ENCODE data around the gene DDR1. TPM values are rescaled to one million over a fixed set of nuclear protein-coding genes. Genes with fewer than 3 reads are reported as not detected.

The DDR1 gene
- total RNA-seq, 1 donor from 2014 or later = 8.2 TPM

DNA sequence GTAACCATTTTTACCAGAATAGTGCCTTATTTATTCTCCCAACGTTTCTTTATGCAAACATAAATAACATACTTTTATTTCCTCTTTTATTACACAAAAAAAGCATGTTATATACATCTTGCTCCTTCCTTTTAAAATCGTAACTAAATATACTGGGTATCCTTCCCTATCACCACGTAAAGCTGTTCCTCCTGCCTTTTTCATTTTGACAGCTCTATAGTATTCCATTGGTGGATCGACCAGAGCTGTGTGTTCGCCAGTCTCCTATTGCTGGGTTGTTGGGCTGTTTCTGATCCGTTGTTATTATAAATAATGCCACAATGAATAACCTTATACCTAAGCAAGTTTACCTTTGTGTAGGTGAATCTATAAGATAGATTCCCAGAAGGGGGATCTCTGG lies 46.9 kb upstream of the DDR1 start:
- Mint-ChIP-seq H3K4me3 (ENCODE audit: unreplicated experiment) (no peak overlapping the region), H3K9me3 (ENCODE audit: unreplicated experiment) (no peaks in the 10 kb centered on the region), H3K27ac (ENCODE audit: unreplicated experiment) (no peak overlapping the region), H3K36me3 (ENCODE audit: low read depth, unreplicated experiment) (no peaks in the 10 kb centered on the region), H3K4me1 (ENCODE audit: unreplicated experiment) (peaks cover 4% of the 10 kb centered on the region), H3K27me3 (ENCODE audit: unreplicated experiment) (peaks cover 4% of the 10 kb centered on the region)
- no peak for DNase-seq (ENCODE audit: low spot score)
- TF ChIP-seq, protein P1, sequence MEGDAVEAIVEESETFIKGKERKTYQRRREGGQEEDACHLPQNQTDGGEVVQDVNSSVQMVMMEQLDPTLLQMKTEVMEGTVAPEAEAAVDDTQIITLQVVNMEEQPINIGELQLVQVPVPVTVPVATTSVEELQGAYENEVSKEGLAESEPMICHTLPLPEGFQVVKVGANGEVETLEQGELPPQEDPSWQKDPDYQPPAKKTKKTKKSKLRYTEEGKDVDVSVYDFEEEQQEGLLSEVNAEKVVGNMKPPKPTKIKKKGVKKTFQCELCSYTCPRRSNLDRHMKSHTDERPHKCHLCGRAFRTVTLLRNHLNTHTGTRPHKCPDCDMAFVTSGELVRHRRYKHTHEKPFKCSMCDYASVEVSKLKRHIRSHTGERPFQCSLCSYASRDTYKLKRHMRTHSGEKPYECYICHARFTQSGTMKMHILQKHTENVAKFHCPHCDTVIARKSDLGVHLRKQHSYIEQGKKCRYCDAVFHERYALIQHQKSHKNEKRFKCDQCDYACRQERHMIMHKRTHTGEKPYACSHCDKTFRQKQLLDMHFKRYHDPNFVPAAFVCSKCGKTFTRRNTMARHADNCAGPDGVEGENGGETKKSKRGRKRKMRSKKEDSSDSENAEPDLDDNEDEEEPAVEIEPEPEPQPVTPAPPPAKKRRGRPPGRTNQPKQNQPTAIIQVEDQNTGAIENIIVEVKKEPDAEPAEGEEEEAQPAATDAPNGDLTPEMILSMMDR (IDR thresholded peaks at IDR 0.05; ENCODE audit: unreplicated experiment) = no peak

DNA sequence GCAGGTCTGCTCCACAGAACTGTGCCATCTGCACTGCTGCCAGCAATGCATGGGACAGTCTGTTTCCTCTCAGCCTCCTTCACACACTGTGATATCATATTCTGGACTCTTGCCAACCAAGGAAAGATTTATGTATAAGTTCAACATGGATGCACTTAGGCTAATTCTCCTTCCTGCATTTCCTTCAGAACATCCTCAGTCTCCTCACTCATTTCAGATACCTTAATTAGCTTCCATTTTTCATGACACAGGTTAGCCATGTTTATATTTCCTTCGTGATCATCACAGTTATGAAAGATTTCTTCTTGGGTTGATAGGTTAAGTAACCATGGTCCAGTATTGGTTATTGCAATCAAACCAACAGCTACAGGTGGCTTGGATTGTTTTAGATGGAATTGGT lies 46.4 kb upstream of the DDR1 start:
- no peak for DNase-seq (ENCODE audit: low spot score)
- Mint-ChIP-seq H3K4me3 (ENCODE audit: unreplicated experiment) (no peak overlapping the region), H3K27me3 (ENCODE audit: unreplicated experiment) (no peaks in the 10 kb centered on the region), H3K4me1 (ENCODE audit: unreplicated experiment) (peaks cover 4% of the 10 kb centered on the region), H3K9me3 (ENCODE audit: unreplicated experiment) (no peaks in the 10 kb centered on the region), H3K36me3 (ENCODE audit: low read depth, unreplicated experiment) (no peaks in the 10 kb centered on the region), H3K27ac (ENCODE audit: unreplicated experiment) (no peak overlapping the region)
- TF ChIP-seq, protein P1 (IDR thresholded peaks at IDR 0.05; ENCODE audit: unreplicated experiment) = no peak

DNA sequence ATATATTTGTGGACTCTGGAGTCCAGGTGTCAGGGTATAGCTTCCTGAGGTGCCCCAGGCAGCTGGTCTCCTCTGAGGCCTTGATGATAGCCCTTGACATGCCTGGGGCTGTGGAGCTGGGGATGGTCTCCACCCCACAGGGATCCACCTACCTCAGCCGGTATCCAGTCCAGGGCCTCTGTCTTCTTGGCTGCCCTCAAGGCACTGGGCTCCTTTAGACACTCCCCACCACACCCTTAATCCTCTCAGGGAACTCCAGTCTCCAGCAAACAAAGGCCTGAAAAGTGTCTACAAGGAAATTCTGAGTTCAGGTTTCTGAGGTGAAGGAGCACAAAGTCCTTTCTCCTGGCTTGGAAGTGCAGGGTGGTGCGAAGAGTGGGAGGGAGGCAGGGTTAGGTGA lies 44.6 kb upstream of the DDR1 start:
- TF ChIP-seq, protein P1 (IDR thresholded peaks at IDR 0.05; ENCODE audit: unreplicated experiment) = no peak
- Mint-ChIP-seq H3K4me1 (ENCODE audit: unreplicated experiment) (peaks cover 7% of the 10 kb centered on the region), H3K36me3 (ENCODE audit: low read depth, unreplicated experiment) (no peaks in the 10 kb centered on the region), H3K4me3 (ENCODE audit: unreplicated experiment) (no peak overlapping the region), H3K27me3 (ENCODE audit: unreplicated experiment) (no peaks in the 10 kb centered on the region), H3K9me3 (ENCODE audit: unreplicated experiment) (no peaks in the 10 kb centered on the region), H3K27ac (ENCODE audit: unreplicated experiment) (no peak overlapping the region)
- no peak for DNase-seq (ENCODE audit: low spot score)

DNA sequence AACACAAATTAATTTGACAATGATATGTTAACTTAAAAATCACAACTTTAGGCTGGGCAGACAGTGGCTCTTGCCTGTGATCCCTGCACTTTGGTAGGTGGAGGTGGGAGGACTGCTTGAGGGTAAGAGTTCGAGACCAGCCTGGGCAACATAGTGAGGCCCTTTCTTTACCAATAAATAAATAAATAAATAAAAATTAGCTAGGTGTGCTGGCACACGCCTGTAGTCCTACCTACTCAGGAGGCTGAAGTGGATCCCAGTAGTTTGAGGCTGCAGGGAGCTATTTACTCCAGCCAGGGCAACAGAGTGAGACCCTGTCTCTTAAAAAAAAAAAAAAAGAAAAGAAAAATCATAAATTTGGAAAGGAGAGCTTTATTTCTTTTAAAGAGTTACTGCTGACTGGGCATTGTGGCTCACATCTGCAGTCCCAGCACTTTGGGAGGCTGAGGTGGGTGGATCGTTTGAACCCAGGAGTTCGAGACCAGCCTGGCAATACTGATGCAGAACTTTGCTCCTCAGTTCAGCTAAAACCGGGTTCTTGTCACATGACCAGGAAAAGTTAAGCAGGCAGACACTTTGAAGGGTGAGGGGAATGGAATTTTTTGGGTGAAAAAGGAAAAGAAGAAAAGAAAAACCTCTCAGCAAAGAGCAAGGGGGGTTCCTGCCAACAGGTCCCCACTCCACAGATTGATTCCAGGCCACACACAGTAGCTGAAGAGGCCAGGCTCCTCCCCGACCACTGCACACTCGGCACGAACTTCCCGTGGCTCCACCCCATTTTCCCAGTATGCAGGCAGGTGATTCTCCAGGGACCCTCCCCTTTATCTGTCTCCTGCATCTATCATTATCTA lies 44.0 kb upstream of the DDR1 start:
- Mint-ChIP-seq H3K36me3 (ENCODE audit: low read depth, unreplicated experiment) (no peaks in the 10 kb centered on the region), H3K27ac (ENCODE audit: unreplicated experiment) (no peak overlapping the region), H3K27me3 (ENCODE audit: unreplicated experiment) (no peaks in the 10 kb centered on the region), H3K9me3 (ENCODE audit: unreplicated experiment) (no peaks in the 10 kb centered on the region), H3K4me3 (ENCODE audit: unreplicated experiment) (no peak overlapping the region), H3K4me1 (ENCODE audit: unreplicated experiment) (peaks cover 7% of the 10 kb centered on the region)
- TF ChIP-seq, protein P1 (IDR thresholded peaks at IDR 0.05; ENCODE audit: unreplicated experiment) = no peak
- no peak for DNase-seq (ENCODE audit: low spot score)

DNA sequence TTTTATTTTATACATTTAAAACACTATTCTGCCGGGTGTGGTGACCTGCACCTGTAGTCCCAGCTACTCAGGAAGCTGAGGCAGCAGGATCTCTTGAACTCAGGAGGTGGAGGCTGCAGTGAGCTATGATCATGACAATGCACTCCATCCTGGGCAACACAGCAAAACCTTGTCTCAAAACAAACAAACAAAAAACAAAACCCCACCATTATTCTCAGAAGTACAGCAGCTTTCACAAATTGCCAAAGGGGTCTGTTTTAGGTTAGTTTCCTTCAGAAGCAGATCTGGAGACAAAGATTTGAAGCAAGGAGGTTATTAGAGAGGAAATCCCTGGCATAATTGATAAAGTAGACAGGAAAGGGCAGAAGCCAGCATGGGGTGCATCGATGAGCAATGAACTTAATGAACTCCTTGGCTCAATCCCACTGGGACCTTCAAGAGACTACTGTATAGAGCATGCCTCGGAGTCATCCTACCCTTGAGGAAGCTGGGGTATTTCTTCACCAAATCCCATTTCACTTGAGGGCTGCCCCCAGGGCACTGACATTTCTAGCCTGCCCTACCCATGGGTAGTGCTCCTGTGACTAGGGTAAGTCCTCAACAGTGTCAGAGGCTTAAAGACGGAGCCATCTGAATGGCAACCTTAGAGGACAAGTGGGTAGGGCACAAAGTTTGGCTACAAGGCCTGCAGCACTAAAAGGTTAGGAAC lies 43.2 kb upstream of the DDR1 start:
- no peak overlapping the region for H3K27ac Mint-ChIP-seq (ENCODE audit: unreplicated experiment)
- TF ChIP-seq, protein P1 (IDR thresholded peaks at IDR 0.05; ENCODE audit: unreplicated experiment) = no peak
- no peaks in the 10 kb centered on the region for H3K9me3 Mint-ChIP-seq (ENCODE audit: unreplicated experiment)
- H3K27me3 Mint-ChIP-seq (ENCODE audit: unreplicated experiment) = no peaks in the 10 kb centered on the region
- H3K4me1 Mint-ChIP-seq (ENCODE audit: unreplicated experiment) = peaks cover 7% of the 10 kb centered on the region
- no peaks in the 10 kb centered on the region for H3K36me3 Mint-ChIP-seq (ENCODE audit: low read depth, unreplicated experiment)
- H3K4me3 Mint-ChIP-seq (ENCODE audit: unreplicated experiment) = no peak overlapping the region
- DNase-seq (ENCODE audit: low spot score) = no peak

All from endothelial cell (in vitro differentiated cells).